Astrocyte of the hippocampus (primary cell): Measurements from ENCODE around the gene SLC19A1.

Experiments used
- DNase-seq: peaks from one replicate; pipeline ENCODE4 v3.0.0; 2011; ENCODE audit warnings: low read depth, low spot score

SLC19A1 gene

GRCh38 chr21:45493401-45494001, 48.7 kb downstream of the SLC19A1 start:
- DNase-seq = no peak

GRCh38 chr21:45492765-45493164, 49.5 kb downstream of the SLC19A1 start:
- DNase-seq = no peak

GRCh38 chr21:45491623-45492022, 50.6 kb downstream of the SLC19A1 start:
- DNase-seq = no peak

- DNase-seq = no peak
Observed at GRCh38 chr21:45491056-45491455, 51.2 kb downstream of the SLC19A1 start.

DNA sequence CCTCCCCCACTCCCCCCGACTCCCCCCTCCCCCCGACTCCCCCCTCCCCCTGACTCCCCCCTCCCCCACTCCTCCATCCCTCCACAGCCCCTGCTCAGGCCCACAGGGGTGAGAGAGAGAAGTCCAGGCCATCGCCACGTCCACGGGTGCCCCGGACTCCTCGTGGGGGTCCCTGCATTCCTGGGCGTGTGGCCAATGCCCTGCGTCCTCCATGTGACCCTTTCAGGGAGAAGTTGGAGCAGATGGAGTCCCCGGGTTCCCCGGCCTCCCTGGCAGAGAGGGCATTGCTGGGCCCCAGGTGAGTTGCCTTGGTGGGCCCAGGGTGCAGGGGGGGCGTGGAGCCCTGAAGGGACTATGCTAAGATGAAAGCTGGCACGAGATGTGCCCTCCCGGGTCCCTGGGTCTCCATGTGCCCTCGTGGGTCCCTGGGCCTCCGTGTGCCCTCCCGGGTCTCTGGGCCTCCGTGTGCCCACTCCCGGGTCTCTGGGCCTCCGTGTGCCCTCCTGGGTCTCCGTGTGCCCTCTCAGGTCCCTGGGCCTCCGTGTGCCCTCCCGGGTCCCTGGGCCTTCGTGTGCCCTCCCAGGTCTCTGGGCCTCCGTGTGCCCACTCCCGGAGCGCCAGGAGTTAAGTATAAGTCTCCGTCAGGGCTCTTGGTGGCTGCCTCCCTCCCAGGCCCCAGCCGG, 52.0 kb downstream of the SLC19A1 start:
- DNase-seq = no peak

- DNase-seq = no peak
Observed at GRCh38 chr21:45489722-45489982, 52.6 kb downstream of the SLC19A1 start.

DNA sequence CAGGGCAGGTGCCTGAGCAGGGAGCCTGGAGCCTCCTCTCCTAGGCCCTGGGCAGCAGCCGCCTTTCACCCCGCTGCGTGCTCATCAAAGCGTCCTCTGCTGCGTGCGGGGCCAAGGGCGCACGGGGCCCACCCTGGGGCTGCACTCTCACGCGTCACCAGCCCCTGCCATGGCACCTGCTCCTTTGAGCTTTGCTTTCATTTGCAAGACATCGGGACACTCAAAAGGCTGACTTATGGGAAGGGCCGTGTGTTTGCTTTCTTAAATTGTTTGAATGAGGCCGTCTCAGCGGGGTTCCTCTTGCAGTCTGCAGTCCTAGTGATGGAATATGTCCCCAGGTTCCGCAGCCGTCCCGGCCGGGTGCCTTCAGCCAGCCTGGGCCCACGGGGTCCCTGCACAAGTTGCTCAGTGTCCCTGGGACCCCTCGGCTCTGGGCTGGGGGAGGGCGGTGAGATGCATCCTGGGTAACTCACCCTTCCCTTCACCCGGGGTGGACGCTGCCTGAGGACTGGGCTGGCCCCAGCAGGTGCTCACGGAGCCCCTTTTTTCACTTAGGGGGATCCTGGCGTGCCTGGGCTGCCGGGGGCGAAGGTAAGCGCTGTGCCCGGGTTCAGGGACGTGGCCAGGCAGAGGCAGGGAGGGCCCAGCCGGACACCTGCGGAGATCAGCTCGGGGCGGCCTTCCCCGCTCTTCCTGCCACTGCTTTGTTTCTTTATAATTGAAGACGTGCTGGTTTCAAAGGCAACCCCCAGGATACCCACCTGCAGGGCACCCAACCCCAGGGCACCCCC, 53.1 kb downstream of the SLC19A1 start:
- no peak for DNase-seq

DNA sequence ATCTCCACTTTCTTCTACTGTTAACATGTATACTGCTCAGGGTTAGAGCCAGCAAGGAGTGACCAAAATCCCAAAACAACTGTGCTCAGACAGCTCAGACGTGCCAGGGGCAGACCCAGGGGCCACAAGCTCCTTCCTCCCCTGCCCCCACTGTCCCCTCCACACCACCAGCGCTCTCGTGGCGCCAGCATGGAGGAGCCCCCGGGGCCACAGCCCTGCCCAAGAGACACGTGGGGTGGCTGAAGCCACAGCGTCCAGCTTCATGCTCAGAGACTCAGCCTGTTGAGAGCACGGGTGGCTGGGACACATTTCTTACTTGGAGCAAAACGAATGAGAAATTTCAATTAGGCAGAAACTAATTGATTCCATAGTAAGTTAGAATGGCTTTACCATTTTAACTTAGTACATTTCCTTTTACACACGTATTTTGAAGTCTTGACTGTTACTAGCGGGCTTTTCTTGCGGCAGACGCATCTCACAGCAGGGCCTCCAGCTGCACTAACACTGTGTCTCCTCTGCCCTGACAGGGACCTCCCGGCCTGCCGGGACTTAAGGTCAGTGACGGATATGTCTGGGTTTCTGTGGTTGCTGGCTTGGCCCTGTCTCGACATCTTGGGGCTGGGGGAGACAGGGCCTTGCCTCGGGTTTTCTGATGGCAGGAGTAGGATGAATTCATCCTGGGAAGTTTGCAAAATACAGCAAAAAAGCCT, 54.2 kb downstream of the SLC19A1 start:
- peak; percentile 24 for DNase-seq

GRCh38 chr21:45487161-45487806, 55.0 kb downstream of the SLC19A1 start:
- no peak for DNase-seq

- DNase-seq = no peak
Observed at GRCh38 chr21:45486443-45487160, 55.6 kb downstream of the SLC19A1 start.

DNA sequence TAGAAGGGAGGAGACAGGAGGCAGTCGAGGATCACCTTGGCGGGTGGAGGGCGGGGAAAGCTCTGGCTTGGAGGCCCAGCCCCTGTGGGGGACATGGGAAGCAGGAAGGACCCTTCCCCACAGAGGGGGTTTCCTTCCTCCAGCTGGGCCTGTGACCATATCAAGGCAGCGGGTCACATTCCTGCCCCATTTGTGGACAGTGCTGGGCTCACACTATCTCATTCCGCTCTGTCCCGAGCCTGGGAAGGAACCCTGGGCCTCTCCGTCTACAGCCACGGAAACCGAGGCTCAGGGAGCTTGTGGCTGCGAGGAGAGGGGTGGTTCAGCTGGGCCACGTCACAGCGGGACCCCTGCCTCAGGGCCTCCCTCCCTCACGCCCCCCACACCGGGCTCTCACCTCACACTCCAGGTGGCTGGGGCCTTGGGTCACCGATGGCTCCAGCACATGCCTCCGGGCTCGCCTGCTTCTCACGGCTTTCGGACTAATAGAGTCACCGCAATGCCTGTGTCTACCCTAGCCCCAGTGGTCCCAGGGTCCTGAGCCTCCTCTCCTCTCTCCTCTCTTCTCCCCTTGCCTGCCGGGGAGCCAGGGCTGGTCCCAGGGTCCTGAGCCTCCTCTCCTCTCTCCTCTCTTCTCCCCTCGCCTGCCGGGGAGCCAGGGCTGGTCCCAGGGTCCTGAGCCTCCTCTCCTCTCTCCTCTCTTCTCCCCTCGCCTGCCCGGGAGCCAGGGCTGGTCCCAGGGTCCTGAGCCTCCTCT, 56.4 kb downstream of the SLC19A1 start:
- DNase-seq = no peak

DNA sequence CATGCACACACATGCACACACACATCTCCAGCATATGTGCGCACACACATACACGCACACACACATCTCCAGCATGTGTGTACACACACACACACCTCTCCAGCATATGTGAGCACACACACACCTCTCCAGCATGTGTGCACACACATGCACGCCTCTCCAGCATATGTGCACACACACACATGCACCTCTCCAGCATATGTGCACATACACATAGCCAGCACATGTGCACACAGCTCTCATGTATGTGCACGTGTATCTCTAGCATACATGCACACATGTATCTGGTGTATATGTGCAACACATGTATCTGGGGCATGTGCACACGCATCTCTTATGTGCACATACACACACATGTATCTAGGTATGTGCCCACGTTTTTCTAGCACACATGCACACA, 57.9 kb downstream of the SLC19A1 start:
- no peak for DNase-seq

- no peak for DNase-seq
Observed at GRCh38 chr21:45482899-45483821, 59.1 kb downstream of the SLC19A1 start.

- DNase-seq = no peak
Observed at GRCh38 chr21:45481977-45482898, 60.0 kb downstream of the SLC19A1 start.

- DNase-seq = no peak
Observed at GRCh38 chr21:45481566-45481965, 60.7 kb downstream of the SLC19A1 start.

- DNase-seq = no peak
Observed at GRCh38 chr21:45480701-45481500, 61.3 kb downstream of the SLC19A1 start.
